GM12878 (cell line): Measurements from ENCODE around the gene CYP3A4. TPM values are rescaled to one million over a fixed set of nuclear protein-coding genes. Genes with fewer than 3 reads are reported as not detected.

Experiments
- ATAC-seq: fragments of 200-7000 bp; cut with Tn5 transposase; 3 replicates; pipeline ENCODE4 v1.9.1; 2020; ENCODE audit warnings: mild to moderate bottlenecking, moderate library complexity
- BruUV-seq: library from RNA; stranded (reverse); fragments of 400-500 nt; replicated peaks from 2 replicates; lab custom pipeline; 2021; lab: Mats Ljungman, UMichigan
- CTCF ChIA-PET: fragments of 300-600 bp; sonication (Branson Sonifier 250); formaldehyde crosslinking; extraction: SDS; loops from one replicate; lab custom pipeline; 2021; ENCODE audit warnings: inconsistent platforms; lab: Yijun Ruan, JAX
- POLR2A ChIA-PET: fragments of 350-600 bp; formaldehyde crosslinking; extraction: SDS; loops from one replicate; lab custom pipeline; 2021; ENCODE audit warnings: inconsistent platforms; lab: Charles Lee
- RAD21 ChIA-PET: fragments of 300-600 bp; sonication (Branson Sonifier 250); formaldehyde crosslinking; loops from one replicate; lab custom pipeline; 2023; ENCODE audit warnings: antibody characterized with exemption; ENCODE audit not compliant: unreplicated experiment; lab: Charles Lee
- SMC1A ChIA-PET: fragments of 300-600 bp; sonication (Branson Sonifier 250); formaldehyde crosslinking; loops from one replicate; lab custom pipeline; 2023; ENCODE audit not compliant: unreplicated experiment, uncharacterized antibody; lab: Charles Lee
- DNase-seq: peaks from one replicate; pipeline ENCODE4 v3.0.0-alpha.2; 2011; ENCODE audit warnings: low read depth, low spot score
- FAIRE-seq: peaks from 3 replicates; lab custom pipeline; 2011; peaks lifted over from hg19 to GRCh38; lab: Jason Lieb, UNC
- H2AFZ ChIP-seq: 2 replicates; pipeline ENCODE4 v1.6.0; 2011; ENCODE audit warnings: low read depth, low read length, control low read depth; ENCODE audit not compliant: control insufficient read depth
- H3K27ac ChIP-seq: 2 replicates; pipeline ENCODE4 v1.5.1; 2011; ENCODE audit warnings: control low read depth; ENCODE audit not compliant: control insufficient read depth, insufficient read depth
- H3K27me3 ChIP-seq, 2 experiments: replicated peaks in 1 of 2; 2 replicates each; pipeline versions ENCODE4 v1.6.0 to v1.6.1; 2011; ENCODE audit warnings: low read length in 1 of 2; ENCODE audit not compliant: control insufficient read depth in 2 of 2, insufficient read depth in 2 of 2
- H3K36me3 ChIP-seq, 2 experiments: 2 replicates each; pipeline ENCODE4 v1.5.1; 2011; ENCODE audit warnings: low read length in 1 of 2; ENCODE audit not compliant: control insufficient read depth in 2 of 2, insufficient read depth in 2 of 2
- H3K4me1 ChIP-seq: 2 replicates; pipeline ENCODE4 v1.6.1; 2011; ENCODE audit warnings: mild to moderate bottlenecking, low read length, moderate library complexity, mixed read lengths; ENCODE audit not compliant: control insufficient read depth, insufficient read depth
- H3K4me2 ChIP-seq: 2 replicates; pipeline ENCODE4 v1.6.0; 2011; ENCODE audit warnings: control low read depth; ENCODE audit not compliant: control insufficient read depth, insufficient read depth
- H3K4me3 ChIP-seq: fragments of 200-600 bp; sonication (generic); 2 replicates; pipeline ENCODE4 v1.5.1; 2016
- H3K79me2 ChIP-seq: 2 replicates; pipeline ENCODE4 v1.6.0; 2011; ENCODE audit warnings: low read length; ENCODE audit not compliant: control insufficient read depth, insufficient read depth
- H3K9ac ChIP-seq: 2 replicates; pipeline ENCODE4 v1.8.0; 2011; ENCODE audit warnings: low read length, control low read depth, mixed read lengths; ENCODE audit not compliant: control insufficient read depth, insufficient read depth
- H3K9me3 ChIP-seq: replicated peaks from 3 replicates; pipeline ENCODE4 v1.5.1; 2011; ENCODE audit warnings: mild to moderate bottlenecking, low read length; ENCODE audit not compliant: control insufficient read depth, insufficient read depth
- H4K20me1 ChIP-seq: 2 replicates; pipeline ENCODE4 v1.6.0; 2011; ENCODE audit not compliant: control insufficient read depth, insufficient read depth
- RAD51 ChIP-seq: fragments of 450-650 bp; IDR thresholded peaks from 2 replicates; pipeline ENCODE4 v1.6.1; 2016; ENCODE audit warnings: moderate library complexity, mild to moderate bottlenecking, inconsistent platforms
- TCF3 ChIP-seq: IDR thresholded peaks from 2 replicates; pipeline ENCODE4 v1.6.1; 2012; ENCODE audit warnings: low read depth, mild to moderate bottlenecking, low read length, borderline replicate concordance; ENCODE audit not compliant: insufficient read depth
- WGBS: methylation state at CpG from one replicate; pipeline ENCODE4 v1.1.6; 2016; ENCODE audit warnings: low lambda C conversion rate; ENCODE audit not compliant: insufficient replicate concordance, insufficient coverage; ENCODE audit errors: missing lambda C conversion rate; 5-methylcytosine and 5-hydroxymethylcytosine counted together
- in situ Hi-C: fragments of 300-500 bp; cut with MboI; formaldehyde crosslinking; loops from 9 replicates; pipeline ENCODE4 v1.14.3; 2018; ENCODE audit warnings: mixed read lengths
- intact Hi-C: fragments of 100-400 bp; cut with micrococcal nuclease; formaldehyde crosslinking; loops from one replicate; pipeline ENCODE4 v1.14.2; 2022; ENCODE audit not compliant: unreplicated experiment
- polyA plus RNA-seq, 11 experiments: library from polyadenylated mRNA; depleted of rRNA in 4 of 11; unstranded in 6 of 11; stranded (reverse) in 5 of 11; fragments of >200 nt; fragmentation: Nextera tagmentation in 4 of 11; fragmentation: Illumina TruSeq in 1 of 11; extraction: Ambion mirVana in 4 of 11; extraction: Trizol in 1 of 11; gene quantifications; 1 replicate in 1 of 11; 2 replicates in 10 of 11; pipeline versions ENCODE4 v1.2.1 to v1.2.3, GENCODE V29; 2011 to 2016; ENCODE audit warnings: inconsistent platforms in 2 of 11, missing spikeins in 2 of 11, low read depth in 1 of 11
- total RNA-seq, 4 experiments: library from RNA; depleted of rRNA in 3 of 4; stranded (reverse); fragments of >200 nt in 3 of 4; fragmentation: Illumina TruSeq in 1 of 4; extraction: Trizol in 1 of 4; gene quantifications; 2 replicates each; pipeline versions ENCODE4 v1.2.1 to v1.2.3, GENCODE V29; 2013 to 2021
- TF ChIP-seq, protein P1 (sequence below): fragments of 450-650 bp; formaldehyde crosslinking; IDR thresholded peaks from 2 replicates; pipeline ENCODE4 v1.5.0; 2022; ENCODE audit warnings: mild to moderate bottlenecking, missing genetic modification characterization

Gene CYP3A4
- total and polyA plus RNA-seq, 10 of the 15 experiments (the other 5 are each of a cell fraction or from before 2014, with no cell fraction given), result 0.02 to 0.21 (median 0.04) TPM; not detected in 7

DNA sequence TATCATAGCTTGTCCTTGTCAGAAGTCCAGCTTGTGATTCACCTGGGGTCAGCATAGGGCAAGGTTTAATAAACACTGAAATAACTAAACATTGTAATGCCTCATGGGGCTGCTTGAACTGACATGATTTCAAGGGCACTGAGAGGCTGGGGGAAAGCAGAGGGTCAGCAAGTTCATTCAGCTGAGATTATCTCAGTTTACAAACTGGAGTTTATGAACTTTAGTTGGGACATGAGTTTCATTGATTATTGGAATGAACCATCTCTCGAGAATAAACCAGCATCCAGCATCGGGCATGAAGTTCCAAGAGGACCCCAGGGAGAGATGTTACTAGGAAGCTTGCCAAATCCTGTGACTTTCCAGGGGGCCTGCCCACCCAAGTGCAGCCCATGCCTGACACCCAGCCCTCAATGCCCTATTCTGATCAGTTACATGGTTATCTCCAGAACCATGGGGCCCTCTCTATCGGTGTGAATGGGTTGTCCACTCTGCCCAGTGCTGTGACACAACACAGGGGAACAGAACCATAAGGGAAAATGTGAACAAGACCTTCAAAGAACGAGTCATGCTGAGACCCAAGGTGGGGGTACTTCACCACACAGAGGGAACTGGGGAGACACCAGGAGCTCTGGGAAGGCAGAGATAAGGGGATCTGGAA lies 41.1 kb downstream of the CYP3A4 start:
- no peak for ATAC-seq
- in situ Hi-C loops, result no loop called here
- no peak overlapping the region for H3K4me3 ChIP-seq
- no peak overlapping the region for H3K4me2 ChIP-seq
- WGBS, result 38% methylated on average over 4 of the region's 4 CpGs
- POLR2A ChIA-PET, result interaction anchor here (0.6 kb wide), 1 partner anchor 1273 kb away, joined by 3 read pairs; no protein-coding TSS in a partner anchor
- TF ChIP-seq, protein P1, sequence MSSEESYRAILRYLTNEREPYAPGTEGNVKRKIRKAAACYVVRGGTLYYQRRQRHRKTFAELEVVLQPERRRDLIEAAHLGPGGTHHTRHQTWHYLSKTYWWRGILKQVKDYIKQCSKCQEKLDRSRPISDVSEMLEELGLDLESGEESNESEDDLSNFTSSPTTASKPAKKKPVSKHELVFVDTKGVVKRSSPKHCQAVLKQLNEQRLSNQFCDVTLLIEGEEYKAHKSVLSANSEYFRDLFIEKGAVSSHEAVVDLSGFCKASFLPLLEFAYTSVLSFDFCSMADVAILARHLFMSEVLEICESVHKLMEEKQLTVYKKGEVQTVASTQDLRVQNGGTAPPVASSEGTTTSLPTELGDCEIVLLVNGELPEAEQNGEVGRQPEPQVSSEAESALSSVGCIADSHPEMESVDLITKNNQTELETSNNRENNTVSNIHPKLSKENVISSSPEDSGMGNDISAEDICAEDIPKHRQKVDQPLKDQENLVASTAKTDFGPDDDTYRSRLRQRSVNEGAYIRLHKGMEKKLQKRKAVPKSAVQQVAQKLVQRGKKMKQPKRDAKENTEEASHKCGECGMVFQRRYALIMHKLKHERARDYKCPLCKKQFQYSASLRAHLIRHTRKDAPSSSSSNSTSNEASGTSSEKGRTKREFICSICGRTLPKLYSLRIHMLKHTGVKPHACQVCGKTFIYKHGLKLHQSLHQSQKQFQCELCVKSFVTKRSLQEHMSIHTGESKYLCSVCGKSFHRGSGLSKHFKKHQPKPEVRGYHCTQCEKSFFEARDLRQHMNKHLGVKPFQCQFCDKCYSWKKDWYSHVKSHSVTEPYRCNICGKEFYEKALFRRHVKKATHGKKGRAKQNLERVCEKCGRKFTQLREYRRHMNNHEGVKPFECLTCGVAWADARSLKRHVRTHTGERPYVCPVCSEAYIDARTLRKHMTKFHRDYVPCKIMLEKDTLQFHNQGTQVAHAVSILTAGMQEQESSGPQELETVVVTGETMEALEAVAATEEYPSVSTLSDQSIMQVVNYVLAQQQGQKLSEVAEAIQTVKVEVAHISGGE (CRISPR knock-in tag), result no peak
- no peak for TF ChIP-seq RAD51
- no peak for TF ChIP-seq TCF3
- TF ChIP-seq, all 136 proteins: peak for 0
- Histone ChIP-seq H3K9ac (no peak overlapping the region), H3K27me3 (no peaks in the 10 kb centered on the region; a peak in 1 of 4 replicates), H3K4me1 (no peaks in the 10 kb centered on the region), H3K27ac (no peak overlapping the region), H3K9me3 (no peaks in the 10 kb centered on the region; the same call in 2 of the 3 replicates), H2AFZ (no peak overlapping the region), H3K36me3 (no peaks in the 10 kb centered on the region), H3K79me2 (no peaks in the 10 kb centered on the region), H4K20me1 (no peaks in the 10 kb centered on the region)
- intact Hi-C loops, result no loop called here
- RAD21 ChIA-PET, result no interaction called here
- SMC1A ChIA-PET, result interaction anchor here (0.8 kb wide), 1 partner anchor 8 kb away, joined by 4 read pairs; the partner anchor contains the start of gene CYP3A7
- DNase-seq (no peak), FAIRE-seq (no peak)
- CTCF ChIA-PET, result interaction anchor here (1.2 kb wide), 1 partner anchor 237 kb away, joined by 3 read pairs; no protein-coding TSS in a partner anchor
- BruUV-seq, result no TSS peak
